H7 (cell line): ENCODE measurements around the gene SOWAHD. TPM values are rescaled to one million over a fixed set of nuclear protein-coding genes. Genes with fewer than 3 reads are reported as not detected.
"Not testable (repeated sequence)": the region's sequence is repeated elsewhere in the genome, so short reads cannot be mapped to it uniquely, and the experiment has no call there.

ENCODE experiments used
- DNase-seq: peaks from one replicate; pipeline ENCODE4 v3.0.0; 2012
- H3K27me3 ChIP-seq: 2 replicates; pipeline ENCODE4 v1.6.0; 2011; ENCODE audit warnings: mild to moderate bottlenecking, low read length; ENCODE audit not compliant: control insufficient read depth, insufficient read depth
- H3K36me3 ChIP-seq: replicated peaks from 2 replicates; pipeline ENCODE4 v1.5.1; 2011; ENCODE audit warnings: low read length; ENCODE audit not compliant: control insufficient read depth, insufficient read depth
- H3K4me3 ChIP-seq: 2 replicates; pipeline ENCODE4 v1.5.1; 2011; ENCODE audit warnings: low read depth, mild to moderate bottlenecking, control low read depth, low read length, moderate library complexity; ENCODE audit not compliant: insufficient read depth
- total RNA-seq: library from RNA; depleted of rRNA; stranded (reverse); fragments of >200 nt; shearing (Covaris generic); gene quantifications from 2 replicates; pipeline ENCODE4 v1.2.3, GENCODE V29; 2014

SOWAHD gene
- total RNA-seq, 1 experiment from 2014 or later = 1.8 TPM

DNA sequence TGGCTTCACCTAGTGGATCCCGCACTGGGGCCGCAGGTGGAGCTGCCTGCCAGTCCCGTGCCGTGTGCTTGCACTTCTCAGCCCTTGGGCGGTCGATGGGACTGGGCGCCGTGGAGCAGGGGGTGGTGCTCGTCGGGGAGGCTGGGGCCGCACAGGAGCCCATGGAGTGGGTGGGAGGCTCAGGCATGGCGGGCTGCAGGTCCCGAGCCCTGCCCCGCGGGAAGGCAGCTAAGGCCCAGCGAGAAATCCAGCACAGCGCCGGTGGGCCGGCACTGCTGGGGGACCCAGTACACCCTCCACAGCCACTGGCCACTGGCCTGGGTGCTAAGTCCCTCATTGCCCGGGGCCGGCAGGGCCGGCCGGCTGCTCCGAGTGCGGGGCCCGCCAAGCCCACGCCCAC lies 7.6 kb upstream of the SOWAHD start:
- not testable (repeated sequence) for DNase-seq, H3K27me3 ChIP-seq, H3K36me3 ChIP-seq, H3K4me3 ChIP-seq

GRCh38 chrX:119753001-119753400 lies 5.4 kb upstream of the SOWAHD start:
- Histone ChIP-seq H3K27me3 (no peaks in the 10 kb centered on the region), H3K36me3 (no peaks in the 10 kb centered on the region), H3K4me3 (no peak overlapping the region)
- no peak for DNase-seq

GRCh38 chrX:119753639-119754257 lies 4.6 kb upstream of the SOWAHD start:
- no peaks in the 10 kb centered on the region; the same call in 1 of the 2 replicates for H3K27me3 ChIP-seq
- no peak overlapping the region for H3K4me3 ChIP-seq
- no peak for DNase-seq
- H3K36me3 ChIP-seq = no peaks in the 10 kb centered on the region

- H3K27me3 ChIP-seq = peaks cover 14% of the 10 kb centered on the region
- DNase-seq = no peak
- no peak overlapping the region for H3K4me3 ChIP-seq
- H3K36me3 ChIP-seq = no peaks in the 10 kb centered on the region
Observed at GRCh38 chrX:119755981-119756533, 2.3 kb upstream of the SOWAHD start.

DNA sequence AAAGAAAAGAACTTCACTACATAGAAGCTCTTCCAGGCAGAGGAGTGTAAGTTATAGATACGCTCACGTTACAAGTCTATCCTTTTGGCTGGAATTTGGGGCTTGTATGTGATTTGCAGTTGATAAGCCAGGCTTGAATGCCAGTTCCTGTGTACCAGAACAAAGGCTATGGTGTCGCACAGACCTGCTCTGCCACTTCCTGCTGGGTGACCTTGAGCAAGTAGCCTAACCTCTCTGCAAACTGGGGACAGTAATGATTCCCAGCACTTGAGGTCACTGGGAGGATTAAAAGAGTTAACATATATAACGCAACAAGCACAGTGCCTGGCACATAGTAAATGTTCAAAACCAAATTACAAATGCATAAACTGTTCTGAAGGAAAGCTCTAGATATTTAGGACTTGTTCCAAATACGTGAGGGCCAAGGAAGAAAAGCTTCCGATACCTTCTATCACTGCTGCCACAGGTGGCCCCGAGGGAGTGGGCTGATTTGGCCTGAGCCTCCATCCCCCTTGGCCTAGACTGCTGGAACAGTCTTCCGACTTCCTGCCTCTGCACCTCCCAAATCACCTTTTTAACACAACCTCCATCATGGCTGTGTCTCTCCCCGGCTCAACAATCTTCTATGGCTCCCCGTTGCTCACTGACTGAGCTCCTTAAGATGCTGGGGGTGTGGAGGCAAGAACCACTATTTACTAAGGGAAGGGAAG lies 1.3 kb upstream of the SOWAHD start:
- no peaks in the 10 kb centered on the region for H3K36me3 ChIP-seq
- no peak overlapping the region for H3K4me3 ChIP-seq
- peaks cover 14% of the 10 kb centered on the region for H3K27me3 ChIP-seq
- no peak for DNase-seq

DNA sequence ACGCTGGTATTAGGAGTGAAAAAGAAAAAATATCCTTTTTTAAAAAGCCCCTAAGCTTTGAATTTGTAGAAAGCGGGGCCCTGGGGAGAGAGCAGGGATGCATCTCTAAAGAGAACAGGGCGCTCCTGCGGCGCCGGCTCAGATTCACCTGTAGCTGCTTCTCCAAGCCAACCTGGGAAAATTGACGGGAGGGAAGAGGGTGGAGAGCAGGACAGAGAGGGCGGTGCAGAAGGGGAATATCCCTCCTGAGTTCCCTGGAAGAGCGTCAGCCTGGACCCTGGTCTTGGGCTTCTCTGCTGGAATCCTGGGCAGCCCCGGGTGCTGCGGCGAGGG lies 776 bp upstream of the SOWAHD start:
- Histone ChIP-seq H3K4me3 (peak overlapping the region; percentile 54), H3K36me3 (no peaks in the 10 kb centered on the region), H3K27me3 (peaks cover 14% of the 10 kb centered on the region)
- DNase-seq = no peak

- DNase-seq = peak; percentile 75
- H3K36me3 ChIP-seq = no peaks in the 10 kb centered on the region
- peak overlapping the region; percentile 54 for H3K4me3 ChIP-seq
- peaks cover 14% of the 10 kb centered on the region for H3K27me3 ChIP-seq
Observed at GRCh38 chrX:119758731-119759247, 401 bp downstream of the SOWAHD start.

GRCh38 chrX:119759248-119759766 lies 919 bp downstream of the SOWAHD start:
- Histone ChIP-seq H3K4me3 (peak overlapping the region; percentile 54), H3K36me3 (no peaks in the 10 kb centered on the region), H3K27me3 (peaks cover 14% of the 10 kb centered on the region)
- DNase-seq = peak; percentile 64

- Histone ChIP-seq H3K36me3 (no peaks in the 10 kb centered on the region), H3K27me3 (peaks cover 14% of the 10 kb centered on the region), H3K4me3 (no peak overlapping the region)
- DNase-seq = no peak
Observed at GRCh38 chrX:119760026-119760877, 1.9 kb downstream of the SOWAHD start.

- peaks cover 14% of the 10 kb centered on the region for H3K27me3 ChIP-seq
- H3K36me3 ChIP-seq = no peaks in the 10 kb centered on the region
- H3K4me3 ChIP-seq = no peak overlapping the region
- DNase-seq = no peak
Observed at GRCh38 chrX:119762718-119763117, 4.3 kb downstream of the SOWAHD start.

DNA sequence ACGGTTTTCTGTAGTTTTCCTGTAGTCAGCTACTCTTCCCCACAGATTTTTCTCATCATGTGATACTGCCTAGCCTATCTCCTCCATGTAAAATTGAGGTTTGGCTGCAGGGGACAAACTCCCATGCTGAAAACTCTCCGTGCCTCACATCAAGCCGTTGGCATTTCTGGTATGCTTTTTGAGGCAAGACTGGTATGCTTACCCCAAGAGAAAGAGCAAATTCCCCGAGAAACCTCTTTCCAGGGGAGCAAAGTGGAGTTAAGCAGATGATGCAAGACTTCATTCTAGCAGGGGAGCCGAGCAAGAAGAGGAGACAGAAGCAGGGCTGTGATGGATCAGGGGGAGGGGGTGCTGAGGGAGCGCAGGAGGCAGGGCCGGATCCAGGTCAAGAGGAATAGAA lies 4.8 kb downstream of the SOWAHD start:
- peaks cover 14% of the 10 kb centered on the region for H3K27me3 ChIP-seq
- H3K36me3 ChIP-seq = no peaks in the 10 kb centered on the region
- no peak overlapping the region for H3K4me3 ChIP-seq
- peak; percentile 52 for DNase-seq

DNA sequence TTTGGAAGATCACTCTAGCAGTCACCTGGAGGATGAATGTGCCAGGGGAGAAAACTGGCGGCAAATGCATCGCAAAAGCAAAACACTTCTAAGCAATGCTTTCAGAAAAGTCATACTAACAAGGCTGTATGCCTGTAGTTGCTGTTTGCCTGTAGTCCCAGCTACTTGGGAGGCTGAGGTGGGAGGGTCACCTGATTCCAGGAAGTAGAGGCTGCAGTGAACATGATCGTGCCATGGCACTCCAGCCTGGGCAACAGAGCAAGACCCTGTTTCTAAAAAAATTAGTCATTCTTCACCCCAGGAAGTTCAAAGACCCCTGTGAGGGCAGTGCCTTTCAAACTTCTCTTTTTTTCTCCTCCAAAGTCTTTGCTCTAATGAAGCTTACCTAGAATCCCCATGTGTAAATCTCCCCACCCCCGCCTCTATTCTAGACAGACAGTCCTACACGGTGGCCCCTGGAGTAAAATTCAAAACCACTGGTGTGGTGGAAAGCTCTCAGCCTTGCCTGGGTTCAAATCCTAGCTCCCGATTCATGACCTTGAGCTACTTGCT lies 5.5 kb downstream of the SOWAHD start:
- no peak for DNase-seq
- peaks cover 13% of the 10 kb centered on the region for H3K27me3 ChIP-seq
- H3K36me3 ChIP-seq = no peaks in the 10 kb centered on the region
- no peak overlapping the region for H3K4me3 ChIP-seq

DNA sequence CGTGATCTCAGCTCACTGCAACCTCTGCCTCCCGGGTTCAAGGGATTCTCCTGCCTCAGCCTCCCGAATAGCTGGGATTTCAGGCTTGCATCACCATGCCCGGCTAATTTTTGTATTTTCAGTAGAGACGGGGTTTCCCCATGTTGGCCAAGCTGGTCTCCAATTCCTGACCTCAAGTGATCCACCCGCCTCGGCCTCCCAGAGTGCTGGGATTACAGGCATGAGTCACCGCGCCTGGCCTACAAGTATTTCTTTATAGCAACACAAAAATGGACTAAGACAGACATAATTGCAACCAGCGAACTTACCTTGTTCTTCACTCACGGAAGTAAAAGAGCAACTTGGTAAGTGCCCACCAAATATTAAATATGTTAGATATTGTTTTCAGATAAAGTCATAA lies 10.0 kb downstream of the SOWAHD start:
- not testable (repeated sequence) for H3K27me3 ChIP-seq, DNase-seq, H3K36me3 ChIP-seq, H3K4me3 ChIP-seq

GRCh38 chrX:119769388-119769787 lies 11.0 kb downstream of the SOWAHD start:
- H3K27me3 ChIP-seq, H3K4me3 ChIP-seq: not testable (repeated sequence)

More at GRCh38 chrX:119769388-119769787, 11.0 kb downstream of the SOWAHD start:
- not testable (repeated sequence) for DNase-seq, H3K36me3 ChIP-seq
